HG03060 (cell line): ENCODE results near the gene MRPL16.

ENCODE experiments used
- ATAC-seq: cut with Tn5 transposase; IDR thresholded peaks from one replicate; pipeline ENCODE4 v1.9.1; 2021; ENCODE audit warnings: low read depth, moderate number of reproducible peaks; ENCODE audit not compliant: unreplicated experiment

Gene MRPL16

DNA sequence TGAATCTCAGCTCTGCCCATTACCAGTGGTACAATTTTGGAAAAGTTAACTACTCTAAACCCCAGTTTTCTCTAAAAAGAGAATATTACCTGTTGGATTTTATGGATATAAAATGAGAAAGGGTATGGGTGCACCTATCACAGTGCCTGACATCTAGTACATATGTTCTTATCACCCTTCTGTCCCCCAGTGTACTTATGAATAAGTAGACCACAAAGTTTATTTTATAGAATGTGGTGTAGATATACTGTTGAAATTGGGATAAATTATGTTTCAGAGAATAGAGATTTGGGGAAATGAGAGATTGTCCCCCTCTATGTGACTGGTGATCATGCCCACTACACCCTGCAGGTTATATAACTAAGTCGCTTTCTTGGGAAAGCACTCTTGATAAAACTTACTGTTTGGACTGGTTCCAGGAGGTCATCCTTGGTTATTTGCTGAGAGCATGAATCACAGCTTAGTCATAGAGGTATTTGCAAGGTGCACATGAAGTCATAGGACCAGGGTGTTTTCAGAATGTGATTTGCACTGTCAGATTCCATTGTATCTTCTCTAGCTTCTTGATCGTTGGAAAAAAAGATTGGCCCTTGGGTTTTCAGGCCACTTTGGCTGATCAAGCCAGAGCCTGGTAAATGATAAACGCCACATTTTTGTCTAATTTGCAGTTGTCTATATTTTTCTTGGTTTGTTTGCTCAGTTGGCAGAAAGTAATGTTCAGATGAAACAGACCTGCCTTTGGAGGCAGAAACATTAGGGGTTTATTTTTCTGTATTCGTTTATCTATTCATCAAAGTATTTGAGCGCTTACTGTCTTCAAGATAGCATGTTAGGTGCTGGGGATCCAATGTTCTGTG is 34.1 kb downstream of the MRPL16 start:
- no peak for ATAC-seq

DNA sequence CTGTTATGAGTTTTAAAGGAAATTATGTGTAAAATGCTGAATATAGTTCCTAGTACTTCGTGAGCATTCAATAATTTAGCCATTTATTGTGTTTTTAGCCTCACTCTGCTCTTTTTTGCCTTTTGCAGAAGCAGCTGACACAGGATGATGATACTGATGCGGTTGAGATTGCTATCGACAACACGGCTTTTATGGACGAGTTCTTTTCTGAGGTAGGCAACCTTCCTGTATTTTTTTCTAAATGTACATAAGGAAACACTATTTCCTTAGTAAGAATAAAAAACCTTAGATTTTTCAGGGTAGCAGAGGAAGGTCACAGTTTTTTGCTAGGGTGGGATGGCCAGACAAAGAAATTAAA is 37.5 kb downstream of the MRPL16 start:
- no peak for ATAC-seq

DNA sequence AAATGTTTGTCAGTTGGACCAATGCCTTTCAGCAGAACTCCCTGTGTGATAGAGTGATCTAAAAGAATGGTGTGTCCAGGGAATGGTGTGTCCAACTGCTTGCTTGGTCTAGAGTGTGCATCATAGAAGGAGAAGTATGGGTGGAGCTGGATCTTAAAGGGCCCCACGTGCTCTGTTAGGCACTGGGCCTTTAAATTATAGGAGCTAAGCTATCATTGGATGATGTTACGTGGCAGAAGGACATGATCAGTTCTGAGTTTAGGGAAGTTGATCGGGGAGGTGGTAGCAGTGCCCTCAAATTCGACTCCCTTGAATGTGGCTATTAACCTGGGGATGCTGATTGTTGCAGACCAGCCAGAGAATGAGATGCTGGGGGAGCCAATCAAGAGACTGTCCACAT is 39.0 kb downstream of the MRPL16 start:
- no peak for ATAC-seq

DNA sequence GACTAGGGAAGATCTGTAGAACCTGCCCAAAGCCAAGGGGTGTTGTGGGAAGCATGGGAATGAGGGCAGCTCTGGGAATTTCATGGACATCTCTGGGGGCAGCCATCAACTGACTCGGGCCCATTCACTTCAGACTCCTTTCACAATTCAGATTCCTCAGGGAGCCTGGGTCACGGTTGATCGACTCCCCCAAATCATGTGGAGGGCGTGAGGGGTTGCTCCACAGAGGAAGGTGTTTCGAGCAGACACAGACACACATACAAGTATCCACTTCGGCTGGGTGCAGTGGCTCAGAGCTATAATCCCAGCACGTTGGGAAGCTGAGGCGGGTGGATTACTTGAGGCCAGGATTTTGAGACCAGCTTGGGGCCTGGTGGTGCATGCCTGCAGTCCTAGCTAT is 39.7 kb downstream of the MRPL16 start:
- no peak for ATAC-seq

DNA sequence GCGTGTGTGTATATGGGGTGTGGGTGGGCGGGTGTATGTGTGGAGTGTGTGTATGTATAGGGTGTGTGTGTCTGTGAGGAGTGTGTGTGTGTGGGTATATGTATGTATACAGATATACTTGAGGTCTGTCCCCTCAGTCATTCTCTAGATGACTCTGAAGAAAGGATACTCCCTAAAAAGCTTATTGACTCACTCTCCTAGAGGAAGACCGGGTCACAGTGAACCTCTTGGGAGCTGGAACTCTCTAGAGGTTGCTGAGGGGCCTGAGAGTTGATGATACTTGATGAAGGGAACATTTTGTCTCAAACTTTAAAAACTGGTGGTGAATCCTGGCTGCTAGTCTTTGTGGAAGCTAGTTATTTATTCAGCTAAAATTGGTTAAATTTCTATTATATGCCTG is 40.3 kb downstream of the MRPL16 start:
- ATAC-seq = no peak

DNA sequence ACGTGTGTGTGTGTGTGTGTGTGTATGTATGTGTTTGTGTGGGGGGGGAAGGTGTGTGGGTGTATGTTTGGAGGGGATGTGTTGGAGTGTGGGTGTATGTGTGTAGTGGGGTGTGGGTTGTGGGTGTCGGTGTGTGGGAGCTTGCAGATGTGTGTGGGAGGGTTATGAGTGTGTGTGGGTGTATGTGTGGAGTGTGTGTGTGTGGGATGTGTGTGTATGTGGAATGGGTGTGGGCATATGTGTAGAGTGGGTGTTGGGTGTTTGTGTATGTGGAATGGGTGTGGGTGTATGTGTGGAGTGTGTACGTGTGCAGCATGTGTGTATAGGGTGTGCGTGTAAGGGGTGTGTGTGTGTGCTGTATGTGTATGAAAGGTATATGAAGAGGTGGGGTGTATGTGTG is 40.8 kb downstream of the MRPL16 start:
- ATAC-seq = no peak

DNA sequence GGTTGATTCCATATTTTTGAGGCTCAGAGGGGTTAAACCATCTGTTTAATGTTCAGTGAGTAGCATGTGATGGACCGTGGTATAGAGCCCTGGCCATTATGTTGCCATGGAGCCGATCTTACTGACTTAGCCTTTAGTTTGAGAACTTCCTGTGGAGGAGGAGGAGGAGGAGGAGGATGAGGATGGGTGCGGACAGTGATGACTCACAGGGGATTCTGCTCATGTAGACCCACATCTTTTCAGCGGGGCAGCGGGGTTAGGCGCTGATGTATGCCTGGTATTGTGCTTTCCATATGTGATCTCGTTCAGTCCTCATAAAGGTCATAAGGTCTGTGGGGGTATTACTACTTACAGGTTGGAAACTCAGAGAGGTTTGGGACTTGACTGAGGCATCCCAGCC is 41.5 kb downstream of the MRPL16 start:
- ATAC-seq = no peak

DNA sequence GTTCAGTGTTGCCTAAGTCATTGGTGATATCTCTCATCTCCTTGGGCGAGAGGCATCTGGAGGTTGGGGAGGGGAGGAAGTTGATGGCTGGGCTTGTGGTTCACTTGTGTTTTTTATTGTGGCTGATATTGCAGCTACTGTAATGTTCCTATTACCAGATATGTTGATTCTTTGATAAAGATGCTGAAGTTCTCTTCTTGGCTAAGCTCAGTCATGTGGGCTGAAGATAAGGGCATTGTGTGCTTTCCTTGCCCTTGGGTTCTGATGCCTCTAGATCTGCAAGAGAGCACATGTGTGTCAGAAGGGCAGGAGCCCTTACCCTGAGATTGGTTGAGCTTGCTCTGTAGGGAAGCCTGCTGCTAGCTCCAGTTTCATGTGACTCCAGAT is 43.4 kb downstream of the MRPL16 start:
- no peak for ATAC-seq

DNA sequence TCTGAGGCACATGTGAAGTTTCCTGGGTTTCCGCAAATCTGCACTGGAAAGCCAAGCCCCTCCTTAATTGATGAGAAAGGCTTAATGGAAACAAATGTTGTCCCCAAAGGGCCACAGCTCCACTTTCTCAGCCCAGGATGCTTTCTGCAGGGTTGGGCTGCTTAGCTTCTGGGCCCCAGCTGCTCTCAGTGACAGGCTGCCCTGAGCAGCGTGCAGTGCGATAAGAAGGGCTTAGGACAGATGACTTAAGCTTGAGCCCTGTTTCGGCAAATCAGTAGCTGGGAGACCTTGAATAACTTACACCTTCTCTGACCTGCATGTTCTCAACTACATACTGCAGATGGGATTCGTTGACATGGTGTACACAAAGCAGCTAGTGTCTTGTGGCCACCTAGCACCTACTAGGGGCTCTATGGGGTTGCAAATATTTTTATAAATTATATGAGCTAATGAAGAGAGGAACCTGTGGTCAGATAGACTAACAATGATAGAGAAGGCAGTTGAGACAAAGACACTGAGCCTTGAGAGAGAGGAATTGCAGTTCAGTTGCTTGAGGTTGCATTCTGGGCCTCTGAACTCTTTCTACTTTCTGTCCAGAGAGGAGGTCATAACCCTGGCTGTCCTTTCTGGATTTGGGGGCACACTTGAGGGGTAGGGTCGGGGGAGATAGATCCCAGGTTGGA is 43.9 kb downstream of the MRPL16 start:
- ATAC-seq = no peak

DNA sequence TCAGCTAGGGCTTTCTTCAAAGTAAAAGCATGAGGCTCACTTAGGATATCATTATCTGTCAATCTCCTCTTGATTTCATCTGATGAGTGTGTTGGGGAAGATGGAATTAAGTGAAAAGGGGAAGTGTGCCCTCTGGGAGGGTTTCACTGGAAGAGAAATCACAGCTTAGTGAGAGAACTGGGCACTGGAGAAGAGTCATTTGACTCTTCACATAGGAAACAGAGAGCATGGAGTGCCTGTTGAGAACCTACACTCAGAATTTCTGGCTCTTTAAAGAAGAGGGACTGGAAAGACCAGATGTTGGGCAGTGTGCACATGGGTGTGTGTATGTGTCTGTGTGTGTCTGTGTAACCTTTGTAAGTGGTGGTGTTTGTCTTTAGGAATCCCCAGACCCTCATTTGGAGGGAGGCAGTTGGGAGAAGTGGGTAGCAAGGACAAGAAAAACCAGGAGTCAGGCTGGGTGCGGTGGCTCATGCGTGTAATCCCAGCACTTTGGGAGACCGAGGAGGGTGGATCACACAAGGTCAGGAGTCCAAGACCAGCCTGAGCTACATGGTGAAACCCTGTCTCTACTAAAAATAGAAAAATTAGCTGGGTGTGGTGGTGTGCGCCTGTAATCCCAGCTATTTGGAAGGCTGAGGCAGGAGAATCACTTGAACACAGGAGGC is 45.4 kb downstream of the MRPL16 start:
- ATAC-seq = no peak

DNA sequence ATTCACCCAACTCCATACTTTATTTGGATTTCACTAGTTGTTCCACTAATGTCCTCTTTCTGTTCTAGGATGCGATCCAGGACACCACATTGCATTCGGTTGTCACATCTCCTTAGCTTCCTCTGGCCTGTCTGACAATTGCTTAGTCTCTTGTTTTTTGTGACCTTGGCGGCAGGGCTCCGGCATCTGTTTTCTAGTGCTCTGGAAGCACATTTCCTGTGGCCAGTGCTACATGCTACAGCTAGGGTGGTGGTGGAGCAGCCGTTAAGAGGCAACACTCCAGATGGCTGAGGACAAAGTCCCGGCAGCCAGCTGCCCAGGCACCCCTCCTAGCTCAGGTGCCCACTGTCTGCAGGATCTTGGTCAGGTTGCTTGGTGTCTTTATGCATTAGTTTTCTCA is 48.6 kb downstream of the MRPL16 start:
- ATAC-seq = no peak

DNA sequence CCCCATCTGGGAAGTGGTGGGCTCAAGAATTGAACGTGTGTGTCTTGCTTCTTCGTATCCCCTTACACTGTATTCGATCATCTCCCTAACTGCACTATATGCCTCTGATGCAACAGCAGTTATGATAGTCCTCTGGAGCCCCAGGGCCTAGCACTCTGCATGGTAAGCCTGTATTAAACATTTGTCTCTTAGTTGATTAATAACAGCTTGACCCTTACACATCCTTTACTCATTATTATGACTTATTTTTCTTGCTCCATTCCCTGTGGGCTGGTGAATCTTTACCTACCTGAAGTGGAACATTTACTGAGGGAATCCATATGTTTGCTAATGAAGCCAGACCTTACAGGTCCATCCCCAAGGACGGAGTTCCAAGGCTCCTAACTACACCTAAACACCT is 49.8 kb downstream of the MRPL16 start:
- ATAC-seq = no peak

DNA sequence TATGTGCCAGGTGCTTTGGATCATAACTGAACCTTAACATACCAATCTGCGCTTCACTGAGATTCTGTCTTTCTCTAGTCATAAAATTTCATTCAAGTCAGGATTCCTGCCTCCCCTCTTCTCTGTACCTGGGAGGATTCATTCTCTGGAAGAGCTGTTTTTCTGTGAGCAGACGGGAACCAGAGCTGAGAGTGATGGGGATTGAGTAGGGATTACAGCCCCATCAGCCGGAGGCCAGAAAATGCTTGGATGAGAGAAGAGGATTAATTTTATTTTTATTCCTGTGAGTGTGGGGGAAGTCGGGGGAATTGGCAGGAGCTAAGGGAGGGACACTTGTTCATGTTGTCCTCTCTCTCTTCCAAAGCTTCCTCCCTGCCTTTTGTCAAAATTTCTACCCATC is 50.7 kb downstream of the MRPL16 start:
- ATAC-seq = no peak

DNA sequence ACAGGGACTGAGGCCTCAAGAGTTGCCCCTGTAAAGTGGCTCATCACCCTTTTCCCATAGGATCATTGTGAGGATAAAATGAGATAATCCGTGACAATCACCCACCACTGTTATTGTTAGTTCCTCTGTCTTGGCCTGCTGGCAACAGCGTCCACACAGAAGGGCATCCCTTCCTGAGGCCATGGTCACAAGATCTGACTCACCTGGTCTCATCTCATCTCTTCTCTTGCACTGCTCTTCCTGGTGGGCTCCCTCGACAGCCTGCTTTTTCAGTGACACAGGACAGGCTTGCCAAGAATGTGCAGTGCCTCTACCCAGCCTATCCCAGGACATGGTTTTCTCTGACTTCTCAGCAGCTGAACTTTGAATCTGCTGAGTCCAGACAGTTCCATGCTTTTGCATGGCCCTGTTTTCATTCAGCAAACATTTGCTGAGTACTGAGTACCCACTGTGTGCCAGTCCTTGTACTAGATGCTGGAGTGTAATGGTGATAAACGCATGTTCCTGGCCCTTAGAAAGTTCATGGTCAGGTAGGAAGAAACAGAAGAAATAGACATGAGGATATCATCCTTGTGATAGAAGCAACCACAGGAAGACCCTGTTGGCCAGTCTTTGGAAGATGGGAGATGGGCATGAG is 52.1 kb downstream of the MRPL16 start:
- ATAC-seq = no peak

DNA sequence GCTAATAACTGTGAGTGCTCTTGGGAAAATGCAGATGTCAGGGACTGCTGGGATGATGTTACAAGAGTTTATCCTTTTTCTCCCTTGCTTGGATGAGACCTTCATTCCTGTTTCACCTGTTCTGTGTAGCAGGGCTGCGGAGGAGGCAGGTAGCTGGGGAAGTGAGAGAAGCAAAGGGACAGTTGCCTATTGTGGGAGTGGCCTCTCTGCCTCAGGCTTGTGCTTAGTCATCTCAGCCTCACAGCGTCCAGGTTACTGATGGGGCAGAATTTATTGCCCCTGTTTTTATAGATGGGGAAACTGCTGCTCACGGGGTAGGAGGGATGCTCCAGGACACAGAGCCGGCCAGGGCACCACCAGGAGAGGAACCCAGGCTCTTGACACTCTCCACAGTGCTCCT is 53.7 kb downstream of the MRPL16 start:
- no peak for ATAC-seq

DNA sequence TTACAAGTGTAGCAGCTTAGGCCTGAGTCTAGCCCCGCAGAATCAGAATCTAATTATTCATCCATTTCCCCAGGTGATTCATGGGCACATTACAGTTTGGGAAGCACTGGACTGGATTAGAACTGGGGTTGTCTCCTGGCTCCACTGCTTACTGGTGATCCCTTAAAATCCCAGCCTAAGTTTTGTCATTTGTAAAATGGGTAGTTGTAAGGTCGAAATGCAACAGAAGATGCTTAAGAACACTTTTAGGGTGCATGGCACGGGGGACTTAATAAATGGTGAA is 54.1 kb downstream of the MRPL16 start:
- no peak for ATAC-seq
